GM18511 (cell line): Measurements from ENCODE around the gene LTBR.
A peak's percentile ranks its signal among the peaks of the same experiment; 100 is the strongest.

Source experiments
- ATAC-seq: cut with Tn5 transposase; IDR thresholded peaks from one replicate; pipeline ENCODE4 v1.9.1; 2021; ENCODE audit warnings: mild to moderate bottlenecking, moderate library complexity; ENCODE audit not compliant: unreplicated experiment

The LTBR gene

DNA sequence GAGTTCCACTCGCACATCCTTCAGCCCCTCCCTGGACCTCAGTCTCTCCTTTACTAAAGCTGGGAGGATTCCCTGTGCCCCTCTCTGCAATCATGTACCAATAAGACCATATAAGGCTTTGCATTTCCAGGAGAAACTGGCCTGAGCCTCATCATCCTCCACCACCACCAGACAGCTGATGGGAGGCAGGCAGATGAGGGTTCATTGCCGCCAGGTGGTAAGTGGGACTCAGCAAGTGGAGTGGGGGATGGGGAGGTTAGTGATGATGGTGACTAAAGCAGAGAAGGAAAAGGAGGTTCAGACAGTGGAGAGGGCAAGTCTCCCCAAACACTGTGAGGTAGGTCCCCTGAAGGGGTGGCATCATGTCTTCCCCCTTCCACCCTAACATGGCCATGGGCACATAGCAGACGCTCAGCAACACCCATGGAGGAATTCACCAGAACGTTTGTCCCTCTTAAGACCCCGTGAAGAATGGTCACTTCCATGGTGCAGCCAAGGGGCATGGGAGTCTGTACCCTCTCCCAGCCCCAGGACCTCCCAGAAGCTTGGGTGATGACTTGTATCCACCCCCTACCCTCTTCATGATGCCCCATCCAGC is 37.6 kb upstream of the LTBR start:
- ATAC-seq, result no peak

DNA sequence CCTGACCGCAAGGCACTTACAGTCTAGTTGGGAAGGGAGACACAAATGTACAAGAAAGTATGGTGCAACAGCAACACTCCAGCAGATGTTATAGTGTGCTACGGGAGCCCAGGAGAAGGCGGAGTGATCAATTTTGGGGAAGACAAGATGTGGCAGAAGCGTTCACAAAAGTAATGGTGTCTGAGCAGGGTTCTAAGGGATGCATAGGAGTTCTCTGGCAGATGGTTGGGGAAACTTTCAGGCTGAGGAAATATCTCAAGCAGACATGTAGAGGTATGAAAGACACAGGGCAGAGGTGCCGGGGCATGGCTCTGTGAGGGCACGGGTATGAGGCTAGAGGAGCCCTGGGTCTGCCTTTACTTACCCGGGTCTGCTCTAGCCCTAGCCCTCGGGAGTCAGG is 37.0 kb upstream of the LTBR start:
- ATAC-seq, result no peak

DNA sequence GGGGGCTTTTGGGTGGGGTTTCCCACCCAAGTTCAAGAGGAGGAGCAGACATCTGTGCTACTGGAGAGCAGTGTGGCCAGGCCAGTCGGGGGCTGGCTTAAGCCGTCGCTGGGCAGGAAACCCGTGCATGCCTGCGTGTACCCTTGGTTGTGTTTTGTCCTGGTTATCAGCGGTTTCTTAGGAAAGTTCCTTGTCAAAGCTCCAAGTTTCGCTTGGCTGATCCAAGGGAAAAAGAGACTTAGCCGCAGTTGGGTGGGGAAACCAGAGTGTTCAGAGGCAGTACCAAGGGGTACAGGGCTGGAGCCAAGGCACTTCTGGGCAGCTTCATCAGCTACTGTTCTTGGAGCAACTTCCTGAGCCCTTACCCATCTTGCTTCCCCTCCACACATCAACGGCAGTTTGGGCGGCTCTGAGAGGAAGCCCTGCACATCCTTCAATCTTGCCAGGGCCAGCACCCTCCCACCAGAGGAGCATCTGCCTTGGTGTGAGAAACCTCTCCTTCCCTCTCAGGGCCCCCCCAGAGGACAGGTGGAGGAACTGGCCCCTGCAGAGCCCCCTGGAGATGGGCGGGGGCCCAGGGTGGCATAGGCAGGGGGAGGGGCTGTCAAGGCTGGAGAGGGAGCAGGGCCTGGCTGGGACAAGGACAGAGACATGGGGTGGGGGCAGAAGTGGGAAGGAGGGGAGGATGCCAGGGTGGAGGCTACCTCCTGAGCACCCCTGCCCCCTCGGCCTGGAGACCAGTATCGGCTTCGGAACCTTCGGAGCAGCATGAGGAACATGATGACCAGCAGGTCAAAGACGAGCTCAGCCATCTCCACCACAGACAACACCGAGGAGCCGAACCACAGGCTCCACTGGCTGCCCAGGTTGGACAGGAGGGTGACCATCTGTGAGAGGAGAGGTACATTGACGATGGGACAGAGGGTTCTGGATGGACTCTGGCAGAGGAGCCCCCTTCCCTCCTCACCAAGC is 36.3 kb upstream of the LTBR start:
- ATAC-seq, result no peak

DNA sequence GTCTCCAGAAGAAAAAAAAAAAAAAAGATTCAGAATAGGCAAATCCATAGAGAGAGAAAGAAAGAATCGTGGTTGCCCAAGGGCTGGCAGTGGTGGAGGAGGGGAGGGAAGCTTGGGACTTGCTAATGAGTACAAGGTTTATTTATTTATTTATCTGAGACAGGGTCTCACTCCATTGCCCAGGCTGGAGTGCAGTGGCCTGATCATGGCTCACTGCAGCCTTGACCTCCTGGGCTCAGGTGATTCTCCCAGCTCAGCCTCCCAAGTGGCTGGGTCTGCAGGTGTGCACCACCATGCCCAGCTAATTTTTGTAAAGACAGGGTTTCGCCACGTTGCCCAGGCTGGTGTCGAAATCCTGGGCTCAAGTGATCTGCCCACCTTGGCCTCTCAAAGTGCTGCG is 32.3 kb upstream of the LTBR start:
- ATAC-seq, result no peak

DNA sequence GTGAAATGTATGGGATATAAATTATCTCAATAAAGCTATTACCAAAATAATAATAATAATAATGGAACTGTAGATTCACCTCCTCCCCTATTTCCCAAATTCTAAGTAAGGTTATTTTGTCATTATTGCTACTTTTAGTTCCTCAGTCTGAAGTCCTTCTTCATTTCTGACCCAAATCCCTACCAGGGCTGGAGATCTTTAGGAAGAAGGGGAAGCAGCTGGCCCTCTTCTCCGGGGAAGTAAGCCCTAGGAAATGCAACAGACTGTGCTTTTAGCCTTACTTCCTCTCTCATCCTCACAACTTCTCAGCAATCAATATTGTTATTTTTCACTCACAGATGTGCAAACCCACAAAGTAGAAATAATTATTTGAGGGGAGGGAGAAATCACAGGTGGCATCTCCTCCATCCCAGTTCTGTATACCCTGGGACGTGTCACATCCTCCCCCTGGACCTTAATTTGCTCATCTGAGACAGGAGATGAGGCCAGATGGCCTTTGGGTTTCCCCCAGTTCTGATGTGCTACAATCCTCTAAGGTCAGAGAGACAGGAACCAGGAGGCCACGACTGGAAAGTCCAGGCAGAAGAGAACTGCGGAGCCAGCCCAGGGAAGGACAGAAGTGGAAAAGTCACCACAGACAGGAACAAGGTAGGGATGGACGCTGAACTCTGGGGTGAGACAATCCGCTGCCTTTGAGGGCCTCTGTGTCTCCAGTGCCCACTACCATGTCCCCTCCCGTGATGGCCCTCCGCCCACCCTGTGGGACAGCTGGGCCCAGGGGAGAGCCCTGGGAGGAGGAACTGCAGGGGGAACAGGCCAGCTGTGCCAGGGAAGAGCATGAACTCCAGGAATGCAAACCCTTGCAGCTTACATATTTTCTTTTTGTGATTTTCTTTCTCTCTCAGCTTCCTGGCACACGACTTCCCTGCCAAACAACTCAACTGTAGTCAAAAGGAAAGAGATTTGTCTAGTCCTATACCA is 31.5 kb upstream of the LTBR start:
- no peak for ATAC-seq

DNA sequence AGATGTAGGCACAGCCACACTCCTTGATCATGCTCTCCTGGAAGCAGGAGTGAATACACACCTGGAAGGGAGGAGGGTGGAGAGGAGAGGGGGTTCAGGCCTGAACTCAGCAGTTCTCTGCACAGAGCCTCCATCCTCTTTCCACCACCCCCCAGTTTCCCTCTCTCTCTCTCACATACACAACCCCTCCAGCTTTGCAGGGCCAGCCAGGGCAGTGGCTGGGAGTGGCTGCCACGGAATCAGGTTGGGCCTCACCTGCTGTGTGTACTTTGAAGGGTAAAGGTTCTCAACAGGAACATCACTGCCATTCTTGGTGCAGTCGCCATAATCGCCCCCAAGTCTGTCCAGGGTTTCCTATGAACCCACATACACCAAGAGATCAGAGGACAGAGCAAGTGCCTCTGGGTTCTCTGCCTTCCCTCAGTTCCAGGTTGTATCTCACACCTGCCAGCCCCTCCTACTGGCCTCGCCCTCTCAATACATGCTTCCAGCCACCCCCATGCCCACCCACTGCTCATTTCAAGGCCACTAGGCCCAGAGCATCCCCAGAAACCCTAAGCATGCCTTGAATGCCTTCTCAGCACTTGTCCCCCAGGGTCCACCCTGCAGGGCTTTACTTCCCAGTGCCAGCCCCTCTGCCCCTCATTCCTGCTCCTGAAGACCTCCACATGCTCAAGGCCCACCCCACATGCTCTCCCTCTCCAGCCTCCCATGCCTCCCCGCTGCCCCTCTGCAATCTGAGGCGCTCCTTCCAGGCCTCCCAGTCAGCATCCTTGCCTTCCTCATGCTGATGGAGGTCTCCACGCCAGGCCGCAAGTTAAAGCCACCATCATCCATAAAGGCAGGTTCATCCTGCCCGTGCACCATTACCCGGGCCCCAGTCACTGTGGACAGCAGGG is 29.2 kb upstream of the LTBR start:
- no peak for ATAC-seq

DNA sequence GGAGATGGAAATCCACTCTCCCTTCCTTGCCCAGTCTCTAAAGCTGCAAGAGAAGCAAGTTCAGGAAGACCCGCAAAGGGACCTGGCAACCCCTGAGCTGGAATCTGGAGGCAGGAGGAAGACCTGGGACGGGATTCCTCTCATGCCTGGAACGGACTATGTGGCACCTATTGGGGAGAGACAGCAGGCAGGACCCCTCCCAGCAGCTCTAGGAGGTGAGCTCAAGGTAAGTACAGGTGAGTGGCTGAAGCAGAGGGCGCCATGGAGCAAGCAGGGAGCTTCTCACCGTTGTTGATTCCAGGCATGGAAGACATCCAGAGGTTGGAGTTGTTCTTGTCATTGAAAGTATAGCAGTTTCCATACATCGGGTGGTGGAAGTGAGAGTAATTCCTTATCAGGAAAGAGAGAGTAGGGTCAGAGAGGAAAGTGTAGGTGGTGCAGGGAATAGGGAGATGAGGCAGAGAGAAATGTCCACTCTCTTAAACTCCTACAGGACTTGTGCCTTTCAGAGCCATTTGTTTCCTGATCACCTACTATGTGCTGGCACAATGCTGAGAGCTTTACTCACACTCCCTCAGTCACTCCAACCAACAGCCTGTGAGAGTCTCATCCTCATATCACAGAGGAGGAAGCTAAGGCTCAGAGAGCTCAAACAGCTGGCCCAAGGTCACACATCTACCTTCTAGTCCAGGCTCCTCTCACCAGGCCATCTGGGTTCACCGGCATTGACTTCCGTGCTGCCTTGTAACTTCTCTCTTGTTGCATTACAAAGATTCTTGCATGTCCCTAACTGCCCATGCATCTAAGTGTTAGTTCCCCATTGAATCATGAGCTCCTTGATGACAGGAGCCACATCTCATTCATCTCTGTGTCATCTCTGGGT is 28.2 kb upstream of the LTBR start:
- no peak for ATAC-seq

DNA sequence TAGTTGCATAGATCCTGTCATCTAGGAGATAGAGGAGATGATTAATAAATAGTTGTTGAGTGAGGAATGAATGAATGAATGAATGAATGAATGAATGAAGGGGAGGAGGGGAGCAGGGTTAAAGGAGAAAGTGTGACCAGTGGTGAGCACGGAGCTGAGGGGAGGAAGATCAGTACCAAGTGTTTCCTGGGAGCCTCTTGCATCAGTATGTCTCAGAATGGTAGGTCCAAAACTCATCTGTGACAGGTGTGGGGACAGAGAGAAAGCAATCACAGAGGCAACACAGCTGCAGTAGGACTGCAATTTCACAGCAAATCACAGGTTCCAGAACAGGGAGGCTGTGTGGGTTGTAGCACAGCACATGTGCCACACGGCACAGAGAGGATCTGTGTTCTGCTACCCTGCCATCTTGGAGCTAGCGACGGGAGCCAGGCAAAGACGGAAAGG is 27.6 kb upstream of the LTBR start:
- no peak for ATAC-seq

DNA sequence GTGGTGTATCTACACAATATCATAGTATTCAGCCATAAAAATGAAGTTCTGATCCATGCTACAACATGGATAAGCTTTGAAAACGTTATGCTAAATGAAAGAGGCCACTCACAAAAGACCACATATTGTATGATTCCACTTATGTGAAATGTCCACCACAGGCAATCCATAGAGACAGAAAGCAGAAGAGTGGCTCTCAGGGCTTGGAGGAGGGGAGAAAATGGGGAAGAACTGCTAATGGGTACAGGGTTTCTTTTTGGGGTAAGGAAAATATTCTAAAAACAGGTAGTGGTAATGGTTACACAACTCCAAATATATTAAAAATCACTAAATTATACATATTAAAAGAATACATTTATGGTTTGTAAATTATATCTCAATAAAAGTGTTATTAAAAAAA is 25.1 kb upstream of the LTBR start:
- ATAC-seq, result no peak

DNA sequence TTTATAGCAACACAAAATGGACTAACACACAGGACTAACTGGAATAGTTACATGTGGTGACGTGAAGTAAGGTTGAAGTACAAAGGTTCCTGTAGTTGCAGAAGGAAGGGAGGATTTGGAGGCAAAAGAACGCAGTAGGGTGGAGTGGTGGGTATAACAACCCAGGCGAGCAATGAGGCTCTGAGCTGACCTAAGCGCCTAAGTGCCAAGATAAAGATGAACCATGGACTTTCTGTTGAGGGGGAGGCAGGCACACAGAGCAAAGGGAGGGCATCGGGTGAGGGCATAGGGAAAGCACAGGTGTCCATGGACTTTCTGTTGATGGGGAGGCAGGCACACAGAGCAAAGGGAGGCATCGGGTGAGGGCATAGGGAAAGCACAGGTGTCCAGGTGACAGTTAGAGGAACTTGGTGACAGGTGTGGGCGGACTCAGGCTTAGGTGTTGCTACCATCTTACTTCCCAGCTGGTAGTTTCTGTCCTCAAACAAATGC is 23.8 kb upstream of the LTBR start:
- no peak for ATAC-seq

DNA sequence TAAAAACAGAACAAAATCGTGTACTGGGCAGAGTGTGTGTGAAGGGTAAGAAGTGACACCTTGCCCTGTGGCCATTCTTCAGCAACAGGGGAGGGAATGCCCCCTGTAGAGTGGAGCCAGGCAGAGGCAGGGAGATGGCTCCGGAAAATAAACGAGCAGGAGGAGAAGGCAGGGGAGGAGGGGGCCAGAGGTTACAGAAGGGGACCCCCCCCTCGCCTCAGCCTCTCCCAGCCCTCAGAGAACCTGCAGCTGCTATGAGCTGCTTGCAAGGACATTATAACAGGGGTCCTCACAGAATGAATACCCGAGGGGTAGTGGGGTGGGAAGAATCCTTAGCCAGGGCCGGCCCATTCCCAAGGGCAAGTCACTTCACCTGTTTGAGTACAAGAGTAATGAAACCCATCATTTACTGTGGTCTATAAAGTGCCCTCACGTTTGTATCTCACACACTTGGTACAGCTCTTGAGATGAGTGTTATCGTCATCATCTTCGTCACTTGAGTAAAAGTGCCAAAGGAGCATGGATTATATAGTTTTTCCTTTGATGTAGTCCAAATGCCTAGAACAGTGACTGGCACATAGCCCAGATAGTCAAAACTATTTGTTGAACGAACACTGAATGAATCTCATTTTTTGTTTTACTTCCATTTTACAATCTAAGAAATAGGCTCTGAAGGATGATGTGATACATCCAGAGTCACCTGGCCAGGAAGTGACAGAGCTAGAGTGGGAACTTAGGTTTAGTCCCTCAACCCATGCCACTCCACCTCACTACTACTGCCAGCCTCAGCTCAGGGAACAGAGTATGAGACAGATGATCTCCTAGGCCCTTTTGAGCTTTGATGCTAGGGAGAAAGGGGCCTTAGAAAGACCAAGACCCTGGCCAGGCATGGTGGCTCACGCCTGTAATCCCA is 23.1 kb upstream of the LTBR start:
- no peak for ATAC-seq

DNA sequence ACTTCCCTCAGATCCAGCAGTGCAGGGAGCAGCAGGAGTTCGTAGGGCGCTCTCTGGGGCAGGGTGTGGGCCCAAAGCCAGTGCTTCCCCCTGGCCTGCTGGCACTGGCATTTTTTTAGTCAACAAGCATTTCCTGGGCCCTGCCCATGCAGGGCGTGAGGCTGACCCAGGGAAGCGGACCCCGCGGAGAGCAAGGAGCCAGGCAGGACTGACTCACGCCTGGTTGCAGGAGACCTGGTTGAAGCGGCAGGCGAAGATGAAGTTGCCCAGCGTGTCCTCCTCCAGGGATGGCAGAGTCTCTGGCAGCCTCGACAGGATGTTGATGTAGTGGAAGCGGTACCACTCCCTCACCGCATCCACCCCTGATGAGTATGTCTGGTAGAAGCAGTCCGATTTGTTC is 22.1 kb upstream of the LTBR start:
- ATAC-seq, result no peak

DNA sequence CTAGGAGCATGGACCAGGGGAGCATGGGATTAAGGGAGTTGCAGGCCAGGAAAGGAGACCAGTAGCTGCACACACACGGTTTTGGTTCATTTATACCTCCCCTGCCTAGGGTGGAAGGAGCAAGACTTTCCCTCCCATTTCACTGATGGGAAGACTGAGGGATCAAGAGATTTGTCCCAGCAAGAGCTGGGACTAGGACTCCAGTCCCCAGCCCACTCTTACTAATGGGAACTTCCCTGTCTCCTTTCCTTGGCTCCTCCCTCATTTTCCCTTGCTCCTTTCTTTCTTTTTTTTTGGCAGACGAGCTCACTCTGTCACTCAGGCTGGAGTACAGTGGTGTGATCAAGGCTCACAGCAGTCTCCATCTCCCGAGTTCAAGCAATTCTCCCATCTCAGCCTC is 21.6 kb upstream of the LTBR start:
- no peak for ATAC-seq

DNA sequence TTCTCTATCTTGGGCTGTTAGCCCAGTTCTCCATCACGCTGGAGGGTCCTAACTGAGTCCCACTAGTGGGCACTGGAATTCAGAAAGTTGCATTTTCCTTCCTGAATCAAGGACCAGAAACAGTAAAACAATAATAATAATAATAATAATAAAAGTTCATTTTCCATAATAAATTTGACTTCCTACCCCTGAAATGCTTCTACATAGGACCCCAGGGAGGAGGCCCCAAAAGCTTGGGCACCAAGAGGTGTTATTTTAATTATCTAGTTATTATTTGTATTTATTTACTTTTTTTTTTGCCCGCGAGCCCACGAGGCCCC is 21.0 kb upstream of the LTBR start:
- no peak for ATAC-seq

DNA sequence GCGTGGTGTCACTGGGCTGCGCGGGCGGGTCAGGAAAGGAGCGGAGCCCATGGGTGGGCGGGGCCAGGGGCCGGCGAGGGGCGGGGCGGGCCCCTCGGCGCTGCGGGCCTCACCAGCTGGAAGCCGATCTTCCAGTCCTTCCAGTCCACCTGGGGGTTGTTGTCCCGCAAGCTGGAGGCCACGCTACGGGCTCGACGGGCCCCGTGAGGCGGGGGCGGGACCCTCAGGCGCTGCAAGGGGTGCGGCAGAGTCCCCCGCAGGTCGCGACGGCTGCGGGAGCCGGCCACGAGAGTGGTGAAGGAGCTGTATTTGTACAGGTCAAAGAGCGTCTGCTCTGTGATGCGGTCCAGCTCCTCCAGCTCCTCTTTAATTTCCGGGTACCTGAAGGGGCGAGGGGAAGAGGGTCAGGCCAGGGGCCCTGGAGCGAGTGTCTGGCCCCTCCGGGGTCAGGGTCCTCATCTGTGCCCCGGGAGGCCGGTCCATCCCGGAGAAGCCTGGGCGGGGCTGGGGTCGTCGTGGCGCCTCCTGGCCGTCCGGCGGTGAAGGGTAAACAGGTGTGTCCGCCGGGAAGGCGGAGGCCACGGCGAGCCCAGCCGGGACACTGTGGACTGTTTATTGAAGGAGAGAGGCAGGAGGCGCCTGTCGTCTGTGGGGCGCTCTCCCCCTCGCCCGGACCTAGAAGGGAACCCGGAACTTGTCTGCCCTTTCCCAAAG is 20.5 kb upstream of the LTBR start:
- no peak for ATAC-seq

DNA sequence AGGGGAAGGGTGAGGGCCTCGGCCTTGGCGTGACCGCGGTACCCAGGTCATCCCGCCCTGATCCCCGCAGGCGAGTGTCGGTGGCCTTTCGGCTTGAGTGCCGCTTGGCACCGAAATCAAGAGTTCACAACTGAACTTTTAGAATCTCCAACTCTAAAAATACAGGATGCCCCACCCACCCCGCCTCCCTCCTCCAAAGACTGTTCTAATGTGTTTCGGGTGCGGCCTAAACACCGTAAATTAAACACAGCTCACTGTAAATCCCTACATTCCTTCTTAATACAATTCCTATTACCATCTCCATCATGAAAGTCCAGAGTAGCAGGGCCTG is 20.0 kb upstream of the LTBR start:
- ATAC-seq, result no peak

DNA sequence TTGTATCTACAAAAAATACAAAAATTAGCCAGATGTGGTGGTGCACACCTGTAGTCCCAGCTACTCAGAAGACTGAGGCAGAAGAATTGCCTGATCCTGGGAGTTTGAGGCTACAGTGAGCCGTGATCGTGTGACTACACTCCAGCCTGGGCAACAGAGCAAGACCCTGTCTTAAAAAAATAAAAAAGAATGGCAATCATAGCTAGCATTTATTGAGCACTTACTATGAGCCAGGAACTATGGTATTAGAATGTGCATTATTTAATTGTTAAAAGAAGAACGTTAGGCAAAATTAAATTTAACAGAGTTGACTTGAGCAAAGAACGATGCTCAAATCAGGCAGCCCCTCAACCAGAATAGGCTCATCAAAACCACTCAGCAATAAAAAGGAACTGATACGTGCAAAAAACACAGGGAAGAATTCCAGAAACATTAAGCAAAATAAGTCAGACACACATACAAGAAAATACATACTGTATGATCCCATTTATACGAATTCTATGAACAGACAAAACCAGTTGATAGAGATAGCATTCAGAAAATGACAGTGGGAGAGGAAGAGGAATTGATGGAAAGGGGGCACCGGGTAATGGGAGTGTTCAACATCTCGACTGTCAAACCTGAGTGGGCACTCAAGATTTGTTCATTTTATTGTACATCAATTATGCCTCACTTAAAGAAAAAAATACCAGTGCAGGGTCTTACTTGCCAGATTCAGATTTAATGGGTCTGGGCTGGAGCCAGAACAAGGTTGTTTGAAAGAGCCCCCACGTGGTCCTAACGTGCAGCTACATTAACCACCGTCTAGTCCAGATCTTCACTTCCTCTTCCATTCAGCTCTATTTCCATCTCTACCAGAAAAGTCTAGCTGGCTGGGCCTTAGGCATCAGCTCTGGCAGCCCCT is 16.6 kb upstream of the LTBR start:
- ATAC-seq, result peak; percentile 80
